Liver (tissue), 3 donors: ENCODE results near the gene MRPL55.

ENCODE experiments used
- CTCF ChIP-seq: fragments of 150-350 bp; IDR thresholded peaks from 2 replicates; pipeline ENCODE4 v1.5.1; 2017; ENCODE audit warnings: improper control_type of control experiment, low read depth, low read length; ENCODE audit not compliant: missing input control
- EGR1 ChIP-seq, 2 donors: IDR thresholded peaks; 2 replicates each; pipeline ENCODE4 v1.6.1; 2016 to 2018; ENCODE audit warnings: antibody characterized with exemption in 2 of 2, low read depth in 2 of 2
- JUND ChIP-seq, 2 donors: IDR thresholded peaks; 2 replicates each; pipeline ENCODE4 v1.6.1; 2016; ENCODE audit warnings: antibody characterized with exemption in 2 of 2
- MAX ChIP-seq: IDR thresholded peaks from 2 replicates; pipeline ENCODE4 v1.6.1; 2016; ENCODE audit warnings: antibody characterized with exemption
- NR2F2 ChIP-seq: IDR thresholded peaks from 2 replicates; pipeline ENCODE4 v1.6.1; 2016; ENCODE audit warnings: antibody characterized with exemption
- REST ChIP-seq: IDR thresholded peaks from 2 replicates; pipeline ENCODE4 v1.6.1; 2016; ENCODE audit warnings: antibody characterized with exemption, mild to moderate bottlenecking
- RXRA ChIP-seq, 2 donors: IDR thresholded peaks; 2 replicates each; pipeline ENCODE4 v1.6.1; 2017 to 2018; ENCODE audit warnings: antibody characterized with exemption in 2 of 2, mild to moderate bottlenecking in 1 of 2
- SP1 ChIP-seq: IDR thresholded peaks from 2 replicates; pipeline ENCODE4 v1.6.1; 2018; ENCODE audit warnings: antibody characterized with exemption, mild to moderate bottlenecking
- TAF1 ChIP-seq: conservative IDR thresholded peaks from 2 replicates; pipeline ENCODE4 v1.6.1; 2016; ENCODE audit warnings: antibody characterized with exemption, mild to moderate bottlenecking
- donor health status: healthy.
- donor health status: healthy.

GRCh38 chr1:228097333-228098081 is 11.6 kb downstream of the MRPL55 start:
- no peak for TF ChIP-seq CTCF
- TF ChIP-seq REST: no peak
- no peak for TF ChIP-seq TAF1
- no peak for TF ChIP-seq SP1
- no peak for TF ChIP-seq RXRA (IDR thresholded peaks at IDR 0.05)
- no peak for TF ChIP-seq MAX
- TF ChIP-seq NR2F2: no peak
- no peak for TF ChIP-seq EGR1 (IDR thresholded peaks at IDR 0.05; ENCODE audit: low read depth in 2 of 2)
- no peak for TF ChIP-seq JUND (IDR thresholded peaks at IDR 0.05)
